Measurements from ENCODE around the gene KRTAP9-4. TPM values are rescaled to one million over a fixed set of nuclear protein-coding genes. Genes with fewer than 3 reads are reported as not detected.

KRTAP9-4 gene
- total RNA-seq, 1 experiment from 2014 or later: not detected

GRCh38 chr17:41296846-41297245 lies 47.4 kb downstream of the KRTAP9-4 start:
- Histone ChIP-seq H3T11ph (ENCODE audit: low read length) (no peak overlapping the region), H2BK12ac (ENCODE audit: insufficient read length, low read depth, low read length) (no peak overlapping the region), H4K20me1 (ENCODE audit: control insufficient read depth, insufficient read depth, insufficient read length) (no peaks in the 10 kb centered on the region), H3K9ac (ENCODE audit: extremely low read depth, insufficient read length, low read length) (no peak overlapping the region), H3K79me1 (ENCODE audit: insufficient read depth, low read depth, low read length, poor library complexity, severe bottlenecking) (no peaks in the 10 kb centered on the region), H3K14ac (ENCODE audit: insufficient read depth, low read length) (no peak overlapping the region), H3K4me2 (ENCODE audit: insufficient read depth, insufficient read length, low read length) (no peak overlapping the region), H3K56ac (ENCODE audit: insufficient read length, low read depth, low read length) (no peak overlapping the region), H3K23me2 (ENCODE audit: insufficient read length, low read depth, low read length, poor library complexity, severe bottlenecking) (no peaks in the 10 kb centered on the region), H2BK120ac (ENCODE audit: low read depth, low read length, poor library complexity, severe bottlenecking) (no peak overlapping the region), H4K5ac (ENCODE audit: insufficient read length, low read depth, low read length) (no peak overlapping the region), H3K23ac (ENCODE audit: insufficient read length, low read depth, low read length) (no peak overlapping the region), H2BK20ac (ENCODE audit: low read depth, low read length, poor library complexity, severe bottlenecking) (no peak overlapping the region), H2BK15ac (ENCODE audit: low read depth, low read length) (no peak overlapping the region), H3K4ac (ENCODE audit: low read depth, low read length) (no peak overlapping the region), H2AK5ac (ENCODE audit: insufficient read length, low read length) (no peak overlapping the region), H3K4me1 (ENCODE audit: insufficient read depth, low read length) (no peaks in the 10 kb centered on the region), H4K8ac (replicated peaks; ENCODE audit: insufficient read length, low read depth, low read length) (no peak overlapping the region), H2AFZ (ENCODE audit: low read length) (no peak overlapping the region), H3K9me3 (ENCODE audit: control insufficient read depth, low read depth, low read length) (no peaks in the 10 kb centered on the region), H3K79me2 (ENCODE audit: insufficient read depth, low read length) (no peaks in the 10 kb centered on the region), H4K91ac (ENCODE audit: insufficient read length, low read depth, low read length) (no peak overlapping the region), H2BK5ac (ENCODE audit: insufficient read length, low read length) (no peak overlapping the region), H3K27ac (ENCODE audit: insufficient read length, low read depth, low read length) (no peak overlapping the region), H3K18ac (ENCODE audit: insufficient read length, low read depth, low read length) (no peak overlapping the region), H3K27me3 (ENCODE audit: insufficient read depth, low read length) (no peaks in the 10 kb centered on the region)
- H3K36me3 Mint-ChIP-seq (ENCODE audit: insufficient read depth in 1 of 3, low read depth in 3 of 3): no peaks in the 10 kb centered on the region
- no CpG with 5 or more reads among the region's 1 CpG for WGBS (ENCODE audit: extremely low coverage, insufficient read length, low lambda C conversion rate)
- TF ChIP-seq CTCF (conservative IDR thresholded peaks at IDR 0.05): no peak
- peaks cover 0 to 10% of the 10 kb centered on the region in 2 experiments; a peak in 1 of 4 replicates for H3K4me1 Mint-ChIP-seq
- no peaks in the 10 kb centered on the region; the same call in 1 of the 2 replicates for H3K27me3 Mint-ChIP-seq (ENCODE audit: low read depth)
- H3K4me3 Mint-ChIP-seq: no peak overlapping the region
- H3K27ac Mint-ChIP-seq: no peak overlapping the region
- H3K9me3 Mint-ChIP-seq: peaks cover 0 to 2% of the 10 kb centered on the region in 2 experiments; a peak in 2 of 5 replicates
- no peak for DNase-seq

Data from H9 (cell line).